ENCODE measurements around the gene SPPL2C. TPM values are rescaled to one million over a fixed set of nuclear protein-coding genes. Genes with fewer than 3 reads are reported as not detected.

Gene SPPL2C
- total RNA-seq, 3 donors from 2014 or later = not detected

DNA sequence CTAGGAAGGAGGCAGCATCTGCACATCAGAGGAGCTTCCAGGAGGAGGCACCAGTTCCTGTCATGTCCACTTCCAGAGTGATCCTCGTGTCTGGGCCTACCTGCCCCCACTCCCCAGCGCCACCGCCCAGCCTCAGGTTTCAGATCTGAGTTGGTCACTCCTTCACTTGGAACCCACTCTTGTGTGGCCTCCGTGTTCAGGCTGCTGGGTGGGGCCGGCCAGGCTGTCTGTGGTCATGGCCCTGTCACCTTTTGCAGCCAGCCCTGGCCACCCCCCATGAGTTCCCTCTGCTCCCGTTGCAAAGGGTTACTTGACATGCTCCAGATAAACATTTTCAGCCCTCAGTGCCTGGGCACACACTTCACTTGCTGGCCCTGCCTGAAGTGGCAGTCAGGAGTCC lies 26.6 kb upstream of the SPPL2C start:
- Histone ChIP-seq H3K4me1 (no peaks in the 10 kb centered on the region), H3K9me3 (no peaks in the 10 kb centered on the region), H3K4me3 (no peak overlapping the region), H3K27me3 (no peaks in the 10 kb centered on the region), H3K27ac (no peak overlapping the region), H3K36me3 (no peaks in the 10 kb centered on the region)
- intact Hi-C loops (cut with DNase I; ENCODE audit: low total_unique reads) = no loop called here
- TF ChIP-seq, protein P1, sequence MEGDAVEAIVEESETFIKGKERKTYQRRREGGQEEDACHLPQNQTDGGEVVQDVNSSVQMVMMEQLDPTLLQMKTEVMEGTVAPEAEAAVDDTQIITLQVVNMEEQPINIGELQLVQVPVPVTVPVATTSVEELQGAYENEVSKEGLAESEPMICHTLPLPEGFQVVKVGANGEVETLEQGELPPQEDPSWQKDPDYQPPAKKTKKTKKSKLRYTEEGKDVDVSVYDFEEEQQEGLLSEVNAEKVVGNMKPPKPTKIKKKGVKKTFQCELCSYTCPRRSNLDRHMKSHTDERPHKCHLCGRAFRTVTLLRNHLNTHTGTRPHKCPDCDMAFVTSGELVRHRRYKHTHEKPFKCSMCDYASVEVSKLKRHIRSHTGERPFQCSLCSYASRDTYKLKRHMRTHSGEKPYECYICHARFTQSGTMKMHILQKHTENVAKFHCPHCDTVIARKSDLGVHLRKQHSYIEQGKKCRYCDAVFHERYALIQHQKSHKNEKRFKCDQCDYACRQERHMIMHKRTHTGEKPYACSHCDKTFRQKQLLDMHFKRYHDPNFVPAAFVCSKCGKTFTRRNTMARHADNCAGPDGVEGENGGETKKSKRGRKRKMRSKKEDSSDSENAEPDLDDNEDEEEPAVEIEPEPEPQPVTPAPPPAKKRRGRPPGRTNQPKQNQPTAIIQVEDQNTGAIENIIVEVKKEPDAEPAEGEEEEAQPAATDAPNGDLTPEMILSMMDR (IDR thresholded peaks at IDR 0.05) = no peak
- no peak for TF ChIP-seq POLR2AphosphoS5 (IDR thresholded peaks at IDR 0.05)
- TF ChIP-seq POLR2A (IDR thresholded peaks at IDR 0.05) = no peak
- no peak for DNase-seq (ENCODE audit: low spot score in 2 of 2)

DNA sequence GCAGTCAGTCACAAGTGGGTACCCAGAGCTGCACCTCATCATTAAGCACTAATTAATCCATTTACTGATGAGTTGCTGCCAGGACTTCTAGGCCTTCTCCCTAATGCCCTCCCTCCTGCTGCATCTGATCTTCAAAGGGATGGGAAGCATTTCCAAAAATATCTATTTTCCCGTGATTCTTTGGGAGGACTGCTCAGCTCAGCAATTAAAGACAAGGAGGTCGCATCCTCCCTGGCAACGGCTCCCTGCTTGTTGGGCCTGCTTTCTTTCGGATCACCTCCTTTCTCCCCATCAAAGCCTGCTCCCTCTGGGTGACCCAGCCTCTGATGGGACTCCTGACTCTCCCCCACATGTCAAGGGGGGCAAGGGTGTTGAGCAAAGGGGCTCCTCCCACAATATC lies 26.0 kb upstream of the SPPL2C start:
- no peaks in the 10 kb centered on the region for H3K9me3 ChIP-seq
- H3K27ac ChIP-seq = no peak overlapping the region
- no peak for TF ChIP-seq POLR2A (IDR thresholded peaks at IDR 0.05)
- TF ChIP-seq, protein P1 (IDR thresholded peaks at IDR 0.05) = no peak
- no peaks in the 10 kb centered on the region for H3K36me3 ChIP-seq
- intact Hi-C loops (cut with DNase I; ENCODE audit: low total_unique reads) = no loop called here
- no peaks in the 10 kb centered on the region for H3K4me1 ChIP-seq
- no peak overlapping the region for H3K4me3 ChIP-seq
- no peaks in the 10 kb centered on the region for H3K27me3 ChIP-seq
- DNase-seq (ENCODE audit: low spot score in 2 of 2) = no peak

DNA sequence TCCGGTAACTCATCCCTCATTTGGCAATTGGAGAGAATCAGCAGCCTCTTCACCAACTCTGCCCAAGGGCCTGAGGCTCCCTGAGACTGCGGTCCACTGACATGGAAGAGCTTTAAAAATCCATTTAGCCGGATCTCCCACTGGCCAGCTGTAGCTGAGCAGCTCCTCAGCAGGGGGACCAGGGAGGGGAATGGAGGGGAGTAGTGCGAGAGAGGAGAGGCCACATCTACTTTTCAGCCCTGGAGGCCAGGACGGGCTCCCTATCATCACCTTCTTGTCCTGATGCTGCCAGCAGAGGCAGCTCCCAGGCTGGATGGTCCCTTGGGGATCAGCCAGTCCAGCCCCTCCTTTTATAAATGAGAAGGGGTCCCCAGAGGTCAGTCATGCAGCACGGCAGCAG lies 25.0 kb upstream of the SPPL2C start:
- no peaks in the 10 kb centered on the region for H3K27me3 ChIP-seq
- no peak overlapping the region for H3K27ac ChIP-seq
- H3K4me1 ChIP-seq = no peaks in the 10 kb centered on the region
- DNase-seq (ENCODE audit: low spot score in 2 of 2) = no peak
- TF ChIP-seq, protein P1 (IDR thresholded peaks at IDR 0.05) = no peak
- TF ChIP-seq POLR2A (IDR thresholded peaks at IDR 0.05) = no peak
- no peak for TF ChIP-seq POLR2AphosphoS5 (IDR thresholded peaks at IDR 0.05)
- H3K36me3 ChIP-seq = no peaks in the 10 kb centered on the region
- H3K4me3 ChIP-seq = no peak overlapping the region
- intact Hi-C loops (cut with DNase I; ENCODE audit: low total_unique reads) = no loop called here
- H3K9me3 ChIP-seq = no peaks in the 10 kb centered on the region

DNA sequence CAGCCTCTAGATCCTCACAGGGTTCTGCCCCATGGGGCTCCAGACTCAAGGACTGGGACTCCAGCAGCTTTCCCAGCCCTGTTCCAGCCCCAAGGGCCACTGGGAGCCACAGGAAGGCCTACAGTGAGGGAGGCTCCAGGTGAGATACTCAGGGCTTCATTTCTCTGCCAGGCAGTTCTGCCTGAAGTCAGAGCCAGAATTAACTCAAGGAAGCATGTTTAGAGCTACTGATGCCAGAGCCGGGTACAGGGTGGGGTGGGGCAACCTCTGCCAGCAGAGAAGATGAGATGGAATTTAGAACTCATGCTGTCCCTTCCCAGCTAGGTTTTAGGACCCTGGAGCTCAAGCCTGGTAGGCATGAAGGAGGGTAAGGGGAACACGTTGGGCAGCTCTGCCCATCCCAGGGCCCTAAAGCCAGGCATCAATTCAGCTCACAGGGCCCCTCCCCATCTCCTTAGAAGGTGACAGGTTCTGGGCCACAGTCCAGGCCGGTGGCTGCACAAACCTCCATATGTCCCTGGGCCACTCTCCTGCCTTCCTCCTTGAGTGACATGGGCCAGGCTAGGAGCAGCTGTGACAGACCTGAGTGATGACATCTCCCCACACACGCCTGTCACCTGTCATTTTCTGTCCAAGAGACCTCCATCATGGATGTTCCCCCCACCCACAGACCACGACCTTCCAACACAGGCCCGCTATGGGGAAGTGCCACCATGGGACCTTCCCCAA lies 24.5 kb upstream of the SPPL2C start:
- no peaks in the 10 kb centered on the region for H3K27me3 ChIP-seq
- H3K9me3 ChIP-seq = no peaks in the 10 kb centered on the region
- no peak for DNase-seq (ENCODE audit: low spot score in 2 of 2)
- TF ChIP-seq POLR2AphosphoS5 (IDR thresholded peaks at IDR 0.05) = no peak
- TF ChIP-seq, protein P1 (IDR thresholded peaks at IDR 0.05) = no peak
- TF ChIP-seq POLR2A (IDR thresholded peaks at IDR 0.05) = no peak
- no peak overlapping the region for H3K27ac ChIP-seq
- intact Hi-C loops (cut with DNase I; ENCODE audit: low total_unique reads) = no loop called here
- no peaks in the 10 kb centered on the region for H3K36me3 ChIP-seq
- no peak overlapping the region for H3K4me3 ChIP-seq
- no peaks in the 10 kb centered on the region for H3K4me1 ChIP-seq

DNA sequence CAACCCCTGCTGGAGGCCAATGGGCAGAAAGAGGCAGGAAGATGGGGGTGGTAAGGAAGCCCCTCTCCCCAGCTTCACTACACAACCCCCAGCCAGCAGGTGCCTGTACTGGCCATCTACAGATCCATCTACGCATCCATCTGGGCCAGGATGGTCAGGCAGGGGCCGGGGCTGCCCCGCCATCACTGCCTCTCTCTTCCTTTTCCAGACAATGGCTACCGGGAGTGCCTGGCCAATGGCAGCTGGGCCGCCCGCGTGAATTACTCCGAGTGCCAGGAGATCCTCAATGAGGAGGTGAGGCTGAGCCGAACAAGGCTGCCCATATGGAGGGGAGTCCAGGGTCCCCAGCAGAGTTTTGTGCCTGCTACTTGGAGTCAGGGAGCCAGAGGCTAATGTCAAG lies 23.5 kb upstream of the SPPL2C start:
- Histone ChIP-seq H3K36me3 (no peaks in the 10 kb centered on the region), H3K27me3 (no peaks in the 10 kb centered on the region), H3K4me1 (no peaks in the 10 kb centered on the region), H3K9me3 (no peaks in the 10 kb centered on the region), H3K27ac (no peak overlapping the region), H3K4me3 (no peak overlapping the region)
- TF ChIP-seq POLR2AphosphoS5 (IDR thresholded peaks at IDR 0.05) = no peak
- no peak for DNase-seq (ENCODE audit: low spot score in 2 of 2)
- intact Hi-C loops (cut with DNase I; ENCODE audit: low total_unique reads) = no loop called here

Measured in breast epithelium (tissue), 4 donors.